GM13977 (cell line): Measurements from ENCODE around the gene VCX3B.
"Not testable (repeated sequence)": the region's sequence is repeated elsewhere in the genome, so short reads cannot be mapped to it uniquely, and the experiment has no call there.

ENCODE experiments used
- DNase-seq: peaks from one replicate; pipeline ENCODE4 v3.0.0; 2012; ENCODE audit warnings: low spot score
- in situ Hi-C: fragments of 300-500 bp; cut with MboI; formaldehyde crosslinking; loops from one replicate; pipeline ENCODE4 v1.12.0; 2022; ENCODE audit warnings: low sequenced_read_pairs, low pct_unique_long_range_greater_than_20kb, mixed read lengths, inconsistent platforms; ENCODE audit not compliant: unreplicated experiment
- TF ChIP-seq, protein P1 (sequence below): IDR thresholded peaks from 2 replicates; pipeline ENCODE4 v1.5.1; 2012; ENCODE audit warnings: mild to moderate bottlenecking, control low read depth; ENCODE audit not compliant: insufficient read depth; ENCODE audit errors: extremely low read depth, missing control alignments

Gene VCX3B

DNA sequence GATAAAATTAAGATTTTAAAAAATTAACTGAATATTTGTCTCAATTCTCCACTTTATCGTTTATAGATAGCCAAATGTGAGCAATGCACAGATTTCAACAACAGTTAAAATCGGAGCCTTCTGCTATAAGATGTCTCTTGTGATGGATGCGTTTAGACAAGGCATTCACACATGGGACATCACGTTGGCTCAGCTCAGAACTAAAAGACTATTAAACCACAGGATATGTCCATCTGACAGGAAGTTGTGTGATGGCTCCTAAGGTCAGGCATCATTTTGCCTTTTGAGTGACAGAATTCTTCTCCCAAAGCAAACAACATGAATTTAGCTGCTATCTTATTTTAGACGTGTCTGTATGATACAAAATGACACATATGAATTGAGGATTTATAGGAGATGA, 17.3 kb upstream of the VCX3B start:
- in situ Hi-C loops = no loop called here
- TF ChIP-seq, protein P1, sequence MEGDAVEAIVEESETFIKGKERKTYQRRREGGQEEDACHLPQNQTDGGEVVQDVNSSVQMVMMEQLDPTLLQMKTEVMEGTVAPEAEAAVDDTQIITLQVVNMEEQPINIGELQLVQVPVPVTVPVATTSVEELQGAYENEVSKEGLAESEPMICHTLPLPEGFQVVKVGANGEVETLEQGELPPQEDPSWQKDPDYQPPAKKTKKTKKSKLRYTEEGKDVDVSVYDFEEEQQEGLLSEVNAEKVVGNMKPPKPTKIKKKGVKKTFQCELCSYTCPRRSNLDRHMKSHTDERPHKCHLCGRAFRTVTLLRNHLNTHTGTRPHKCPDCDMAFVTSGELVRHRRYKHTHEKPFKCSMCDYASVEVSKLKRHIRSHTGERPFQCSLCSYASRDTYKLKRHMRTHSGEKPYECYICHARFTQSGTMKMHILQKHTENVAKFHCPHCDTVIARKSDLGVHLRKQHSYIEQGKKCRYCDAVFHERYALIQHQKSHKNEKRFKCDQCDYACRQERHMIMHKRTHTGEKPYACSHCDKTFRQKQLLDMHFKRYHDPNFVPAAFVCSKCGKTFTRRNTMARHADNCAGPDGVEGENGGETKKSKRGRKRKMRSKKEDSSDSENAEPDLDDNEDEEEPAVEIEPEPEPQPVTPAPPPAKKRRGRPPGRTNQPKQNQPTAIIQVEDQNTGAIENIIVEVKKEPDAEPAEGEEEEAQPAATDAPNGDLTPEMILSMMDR = no peak
- DNase-seq = no peak

DNA sequence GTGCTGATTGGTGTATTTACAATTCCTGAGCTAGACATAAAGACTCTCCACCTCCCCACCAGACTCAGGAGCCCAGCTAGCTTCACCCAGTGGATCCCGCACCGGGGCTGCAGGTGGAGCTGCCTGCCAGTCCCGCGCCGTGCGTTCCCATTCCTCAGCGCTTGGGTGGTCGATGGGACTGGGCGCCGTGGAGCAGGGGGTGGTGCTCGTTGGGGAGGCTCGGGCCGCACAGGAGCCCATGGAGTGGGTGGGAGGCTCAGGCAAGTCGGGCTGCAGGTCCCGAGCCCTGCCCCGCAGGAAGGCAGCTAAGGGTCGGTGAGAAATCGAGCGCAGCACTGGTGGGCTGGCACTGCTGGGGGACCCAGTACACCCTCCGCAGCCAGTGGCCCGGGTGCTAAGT, 12.3 kb upstream of the VCX3B start:
- in situ Hi-C loops = not testable (repeated sequence)

DNA sequence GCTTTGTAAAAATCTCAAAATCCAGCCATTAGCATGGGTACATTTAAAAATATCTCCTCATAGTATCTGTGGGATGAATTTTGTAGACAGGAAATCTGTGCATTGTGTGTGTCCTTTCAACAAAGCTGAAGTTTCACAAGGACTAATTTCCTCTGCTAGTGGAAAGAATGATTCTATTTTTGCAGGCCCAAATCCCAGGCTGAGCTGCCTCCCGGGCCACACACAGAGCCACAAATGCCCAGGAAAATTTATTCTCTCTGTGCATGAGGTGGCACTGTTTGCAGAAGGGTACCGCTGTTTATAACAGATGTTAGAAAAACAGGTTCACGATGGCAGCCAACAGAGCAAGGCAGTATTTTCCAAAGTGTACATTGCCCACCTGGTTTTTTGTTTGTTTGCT, 11.0 kb upstream of the VCX3B start:
- in situ Hi-C loops = no loop called here
- DNase-seq = no peak
- TF ChIP-seq, protein P1 = no peak

More for the DNA sequence above, 12.3 kb upstream of the VCX3B start:
- not testable (repeated sequence) for DNase-seq

DNA sequence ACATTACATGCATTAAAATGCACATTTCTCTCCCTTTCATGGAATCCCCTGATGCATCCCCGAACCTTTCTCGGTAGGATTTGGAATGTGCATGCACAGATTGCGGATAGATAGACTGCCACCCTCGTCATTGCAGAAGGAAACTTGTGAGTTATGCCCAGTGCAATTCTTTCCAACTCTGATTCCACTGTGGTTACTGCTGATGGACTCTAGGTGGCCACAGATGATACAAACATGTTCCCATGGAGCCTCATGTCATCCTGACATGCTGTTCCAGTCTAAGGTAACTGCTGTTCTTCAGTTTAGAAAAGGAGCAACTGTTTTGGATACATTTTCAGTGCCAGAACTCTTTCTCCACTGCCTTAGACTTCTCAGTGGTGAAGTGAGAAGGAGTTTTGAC, 9.1 kb upstream of the VCX3B start:
- TF ChIP-seq, protein P1 = no peak
- in situ Hi-C loops = no loop called here
- DNase-seq = no peak

DNA sequence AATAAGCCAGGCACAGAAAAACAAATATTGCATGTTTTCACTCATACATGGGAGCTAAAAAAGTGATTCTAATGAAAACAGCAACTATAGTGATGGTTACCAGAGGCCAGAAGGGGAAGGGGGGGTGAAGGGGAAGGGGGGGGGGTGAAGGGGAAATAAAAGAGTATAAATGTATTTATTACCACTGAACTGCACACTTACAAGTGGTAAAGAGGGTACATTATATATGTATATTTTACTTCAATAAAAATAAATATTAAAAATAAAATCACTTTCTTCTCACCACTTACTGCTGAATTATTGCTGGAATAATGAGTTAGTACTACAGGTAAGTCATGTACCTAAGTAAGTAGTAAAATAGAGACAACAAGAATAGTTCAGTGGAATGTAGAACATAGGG, 2.1 kb upstream of the VCX3B start:
- TF ChIP-seq, protein P1 = no peak
- DNase-seq = no peak
- in situ Hi-C loops = no loop called here

DNA sequence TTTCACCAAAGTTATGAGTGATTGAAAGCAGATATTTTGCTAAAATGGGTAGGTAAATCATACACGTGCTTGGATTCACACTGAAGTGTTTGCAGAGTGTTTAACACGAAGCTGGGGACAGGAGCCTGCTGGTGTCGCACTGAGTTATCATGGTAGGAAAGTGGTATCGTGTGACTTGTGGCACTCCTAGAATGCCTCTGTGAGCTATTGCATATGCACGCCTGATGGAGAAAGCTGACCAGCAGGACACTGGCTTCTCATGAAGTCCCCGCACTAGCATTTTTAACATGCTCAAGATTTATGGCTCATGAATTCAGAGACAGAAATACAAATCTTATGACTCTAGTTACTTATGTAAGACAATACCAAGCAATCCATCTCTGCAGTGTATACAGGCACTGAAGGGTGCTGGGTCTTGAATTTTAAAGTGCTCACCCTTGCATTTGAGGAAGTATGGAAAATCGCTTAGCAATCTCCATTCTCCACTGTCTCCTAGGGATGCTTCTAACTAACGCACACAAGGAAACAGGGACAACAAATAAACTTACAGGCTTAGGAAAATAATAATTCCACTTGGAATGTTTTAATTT, 19.8 kb downstream of the VCX3B start:
- no peak for DNase-seq
- in situ Hi-C loops = no loop called here
- TF ChIP-seq, protein P1 = no peak

DNA sequence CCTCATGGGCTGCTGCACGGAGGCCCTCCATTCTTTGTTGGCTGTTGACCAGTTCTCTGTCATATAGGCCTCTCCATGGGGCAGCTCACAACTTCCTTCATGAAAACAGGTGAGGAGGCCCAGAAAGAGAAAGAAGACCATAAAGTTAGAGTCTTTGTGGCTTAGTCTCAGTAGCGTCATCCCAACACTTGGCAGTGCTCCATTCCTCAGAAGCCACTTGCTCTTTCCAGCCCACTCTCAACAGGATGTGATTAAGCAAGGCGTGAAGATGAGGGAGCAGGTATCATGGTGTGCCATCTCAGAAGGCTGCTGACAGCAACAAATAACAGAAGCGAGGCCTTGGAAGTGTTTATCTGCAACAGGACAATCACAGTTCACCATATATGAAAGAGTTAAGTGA, 30.4 kb downstream of the VCX3B start:
- DNase-seq, in situ Hi-C loops: not testable (repeated sequence)

DNA sequence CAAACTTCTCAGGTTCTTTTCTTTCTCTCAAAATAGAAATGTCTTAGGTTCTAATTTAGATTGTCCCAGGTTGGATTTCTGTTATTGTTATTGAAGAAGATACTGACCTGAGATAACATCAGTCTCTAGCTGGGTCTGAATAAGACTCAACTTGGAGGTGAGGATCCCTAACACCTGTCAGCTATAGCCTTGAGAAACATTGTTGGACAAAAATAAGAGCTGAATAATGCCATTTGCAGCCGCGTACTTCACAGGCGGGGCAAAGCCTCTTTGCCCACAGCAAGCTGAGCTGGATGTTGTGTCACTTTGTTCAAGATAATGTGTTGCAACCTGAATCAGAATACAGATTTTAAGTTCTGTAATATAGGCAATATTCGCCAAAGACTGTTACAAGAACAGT, 35.6 kb downstream of the VCX3B start:
- in situ Hi-C loops = no loop called here

DNA sequence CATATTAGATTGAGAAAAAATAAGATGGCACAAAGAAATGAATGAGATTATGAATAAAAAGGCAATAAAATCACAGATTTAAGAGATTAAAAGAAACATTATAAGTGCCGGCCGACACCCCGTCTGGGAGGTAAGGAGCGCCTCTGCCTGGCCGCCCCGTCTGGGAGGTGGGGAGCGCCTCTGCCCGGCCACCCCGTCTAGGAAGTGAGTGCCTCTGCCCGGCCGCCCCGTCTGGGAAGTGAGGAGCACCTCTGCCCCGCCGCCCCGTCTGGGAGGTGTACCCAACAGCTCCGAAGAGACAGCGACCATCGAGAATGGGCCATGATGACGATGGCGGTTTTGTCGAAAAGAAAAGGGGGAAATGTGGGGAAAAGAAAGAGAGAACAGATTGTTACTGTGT, 37.5 kb downstream of the VCX3B start:
- DNase-seq, in situ Hi-C loops: not testable (repeated sequence)

More for the DNA sequence above, 35.6 kb downstream of the VCX3B start:
- TF ChIP-seq, protein P1 = no peak
- no peak for DNase-seq
